Testis (tissue), 3 donors: ENCODE results near the gene RCOR2. TPM values are rescaled to one million over a fixed set of nuclear protein-coding genes. Genes with fewer than 3 reads are reported as not detected.
"Not testable (repeated sequence)": the region's sequence is repeated elsewhere in the genome, so short reads cannot be mapped to it uniquely, and the experiment has no call there.

Experiments
- DNase-seq: peaks from one replicate; pipeline ENCODE4 v3.0.0-alpha.2; 2019
- H3K27ac ChIP-seq, 2 donors: fragments of 200-600 bp; sonication (generic); one replicate each; pipeline ENCODE4 v1.5.1; 2019
- H3K27me3 ChIP-seq: fragments of 200-600 bp; sonication (generic); one replicate; pipeline ENCODE4 v1.5.1; 2019
- H3K36me3 ChIP-seq: fragments of 200-600 bp; sonication (generic); one replicate; pipeline ENCODE4 v1.5.1; 2017; ENCODE audit warnings: low read depth; ENCODE audit errors: missing control alignments
- H3K4me1 ChIP-seq: fragments of 200-600 bp; sonication (generic); one replicate; pipeline ENCODE4 v1.5.1; 2019
- H3K4me3 ChIP-seq, 2 donors: fragments of 200-600 bp; sonication (generic); one replicate each; pipeline ENCODE4 v1.5.1; 2017 to 2019
- H3K9me3 ChIP-seq: fragments of 200-600 bp; sonication (generic); one replicate; pipeline ENCODE4 v1.5.1; 2017
- CTCF ChIP-seq, 3 experiments: fragments of 450-650 bp in 2 of 3; fragments of 200-600 bp in 1 of 3; sonication (generic) in 1 of 3; IDR thresholded peaks; one replicate each; pipeline ENCODE4 v1.5.1; 2016 to 2019; ENCODE audit warnings: antibody characterized with exemption in 3 of 3, mild to moderate bottlenecking in 2 of 3, moderate library complexity in 1 of 3
- POLR2A ChIP-seq: fragments of 450-650 bp; IDR thresholded peaks from one replicate; pipeline ENCODE4 v1.6.1; 2017; ENCODE audit warnings: antibody characterized with exemption, mild to moderate bottlenecking, moderate library complexity
- WGBS, 2 donors: methylation state at CpG; one replicate each; pipeline ENCODE4 v1.1.5; 2018; 5-methylcytosine and 5-hydroxymethylcytosine counted together
- intact Hi-C: fragments of 100-400 bp; cut with DNase I; formaldehyde crosslinking; loops from one replicate; pipeline ENCODE4 v1.15.1; 2023; ENCODE audit warnings: low total_unique reads
- polyA plus RNA-seq: library from polyadenylated mRNA; stranded (reverse); fragments of 350-450 nt; fragmentation: Illumina TruSeq; extraction: RNeasy Lipid Tissue Mini Kit (QIAGEN cat#74804); gene quantifications from one replicate; pipeline ENCODE4 v1.2.3, GENCODE V29; 2014; ENCODE audit warnings: low read depth, low replicate concordance; ENCODE audit not compliant: insufficient read depth
- total RNA-seq, 2 donors: library from RNA; depleted of rRNA; stranded (reverse); fragments of >200 nt; gene quantifications; one replicate each; pipeline ENCODE4 v1.2.3, GENCODE V29; 2016

The RCOR2 gene
- total and polyA plus RNA-seq, 3 donors from 2014 or later = 3.9 to 7.9 (median 6.3) TPM

GRCh38 chr11:63869171-63869591, 47.8 kb downstream of the RCOR2 start:
- H3K9me3 ChIP-seq = no peaks in the 10 kb centered on the region
- TF ChIP-seq CTCF (IDR thresholded peaks at IDR 0.05) (no peak), POLR2A (no peak)
- H3K36me3 ChIP-seq = no peaks in the 10 kb centered on the region
- H3K4me3 ChIP-seq = no peak overlapping the region
- DNase-seq = no peak
- H3K27me3 ChIP-seq = no peaks in the 10 kb centered on the region
- intact Hi-C loops = no loop called here
- H3K4me1 ChIP-seq = peaks cover 40% of the 10 kb centered on the region
- H3K27ac ChIP-seq = no peak overlapping the region
- 79 to 80% methylated on average over 5 to 7 of the region's 7 CpGs for WGBS, 2 donors

- H3K36me3 ChIP-seq = no peaks in the 10 kb centered on the region
- peaks cover 35% of the 10 kb centered on the region for H3K4me1 ChIP-seq
- intact Hi-C loops = no loop called here
- no peak for DNase-seq
- no peak overlapping the region for H3K27ac ChIP-seq
- H3K27me3 ChIP-seq = no peaks in the 10 kb centered on the region
- no peak overlapping the region for H3K4me3 ChIP-seq
- H3K9me3 ChIP-seq = no peaks in the 10 kb centered on the region
- 70 to 75% methylated on average over 7 to 9 of the region's 9 CpGs for WGBS, 2 donors
- no peak for TF ChIP-seq CTCF (IDR thresholded peaks at IDR 0.05)
- no peak for TF ChIP-seq POLR2A
These were observed 48.4 kb downstream of the RCOR2 start for GRCh38 chr11:63868399-63869064.

- H3K27ac ChIP-seq = no peak overlapping the region
- H3K36me3 ChIP-seq = no peaks in the 10 kb centered on the region
- no peak for DNase-seq
- no peak for TF ChIP-seq CTCF (IDR thresholded peaks at IDR 0.05)
- no peak for TF ChIP-seq POLR2A
- no peaks in the 10 kb centered on the region for H3K9me3 ChIP-seq
- intact Hi-C loops = no loop called here
- H3K4me3 ChIP-seq = no peak overlapping the region
- H3K4me1 ChIP-seq = peaks cover 25% of the 10 kb centered on the region
- H3K27me3 ChIP-seq = no peaks in the 10 kb centered on the region
- WGBS, 2 donors = 95 to 96% methylated on average over 4 of the region's 4 CpGs
These were observed 49.5 kb downstream of the RCOR2 start for GRCh38 chr11:63867511-63867910.

GRCh38 chr11:63866211-63866610, 50.8 kb downstream of the RCOR2 start:
- H3K4me3 ChIP-seq = no peak overlapping the region
- no peaks in the 10 kb centered on the region for H3K9me3 ChIP-seq
- H3K27ac ChIP-seq = no peak overlapping the region
- TF ChIP-seq POLR2A (no peak), CTCF (IDR thresholded peaks at IDR 0.05) (no peak)
- no peaks in the 10 kb centered on the region for H3K27me3 ChIP-seq
- intact Hi-C loops = no loop called here
- H3K36me3 ChIP-seq = no peaks in the 10 kb centered on the region
- peaks cover 16% of the 10 kb centered on the region for H3K4me1 ChIP-seq
- WGBS, 2 donors = 69 to 74% methylated on average over 4 of the region's 4 CpGs
- DNase-seq = peak; percentile 50

- 95% methylated on average over 6 of the region's 6 CpGs for WGBS, 2 donors
- peaks cover 17% of the 10 kb centered on the region for H3K4me1 ChIP-seq
- not testable (repeated sequence) for H3K27ac ChIP-seq
These were observed 53.3 kb downstream of the RCOR2 start for GRCh38 chr11:63863620-63864019.

More at GRCh38 chr11:63863620-63864019, 53.3 kb downstream of the RCOR2 start:
- intact Hi-C loops, DNase-seq, H3K36me3 ChIP-seq, H3K27me3 ChIP-seq, H3K4me3 ChIP-seq, H3K9me3 ChIP-seq: not testable (repeated sequence)
